GM19099 (cell line): ENCODE results near the gene FRMD1.

Experiments
- POLR2A ChIP-seq: IDR thresholded peaks from 3 replicates; pipeline ENCODE4 v1.6.1; 2011; ENCODE audit warnings: low read depth; ENCODE audit not compliant: insufficient read length; ENCODE audit errors: extremely low read depth

FRMD1 gene

DNA sequence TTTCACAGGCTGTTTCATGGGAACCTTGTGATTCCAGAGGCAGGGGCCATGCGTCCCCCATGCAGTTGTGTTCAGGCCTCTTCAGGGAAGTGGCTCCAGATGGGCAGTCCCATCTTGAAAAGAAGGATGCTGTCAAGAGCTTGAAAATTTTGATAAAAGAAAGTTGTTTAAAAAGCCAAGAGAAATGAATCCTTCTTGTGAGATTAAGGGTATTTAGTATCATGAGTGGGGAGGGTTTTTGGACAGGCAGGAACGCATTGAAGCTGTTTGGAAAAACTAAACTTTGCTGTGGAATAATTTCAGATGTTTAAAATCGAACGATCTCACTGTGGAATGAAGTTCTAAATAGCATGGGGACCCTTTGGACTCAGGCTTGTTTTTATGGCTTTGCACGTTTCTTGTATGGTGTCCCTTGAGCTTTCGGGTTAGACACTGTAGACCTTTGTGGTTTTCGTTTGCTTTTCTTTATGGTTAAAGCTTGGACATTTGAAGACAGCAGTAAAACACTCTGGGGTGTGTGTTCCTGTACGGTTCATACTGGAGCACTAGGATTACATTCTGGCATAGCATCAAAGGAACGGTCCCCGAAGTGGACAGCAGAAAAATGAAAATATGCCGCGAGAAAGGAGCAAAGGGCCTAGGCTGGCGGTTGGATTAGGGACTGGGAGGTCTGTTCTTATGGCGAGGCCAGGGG lies 63.4 kb downstream of the FRMD1 start:
- no peak for TF ChIP-seq POLR2A

- TF ChIP-seq POLR2A: no peak
These were observed 64.0 kb downstream of the FRMD1 start for GRCh38 chr6:168015009-168015408.

DNA sequence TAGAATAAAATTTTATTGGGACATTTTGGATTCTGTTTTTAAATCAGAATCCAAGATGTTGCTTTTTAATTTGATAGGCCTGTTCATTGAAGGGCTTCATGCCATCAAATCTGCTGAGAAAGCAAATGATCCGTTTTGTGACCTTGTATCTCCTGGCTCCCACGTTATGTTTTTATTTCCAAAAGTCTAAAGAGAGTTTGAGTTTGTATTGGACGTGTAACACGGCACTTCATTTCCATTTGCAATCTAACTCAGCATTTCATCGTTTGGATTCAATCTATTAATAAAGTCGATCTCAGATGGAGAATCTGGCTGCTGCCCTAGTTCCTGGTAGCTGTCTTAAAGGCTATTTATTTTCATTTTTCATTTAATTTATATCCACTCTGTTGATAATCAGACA lies 64.6 kb downstream of the FRMD1 start:
- TF ChIP-seq POLR2A: no peak

GRCh38 chr6:168013250-168013915 lies 65.6 kb downstream of the FRMD1 start:
- no peak for TF ChIP-seq POLR2A

GRCh38 chr6:168012431-168013249 lies 66.4 kb downstream of the FRMD1 start:
- no peak for TF ChIP-seq POLR2A

DNA sequence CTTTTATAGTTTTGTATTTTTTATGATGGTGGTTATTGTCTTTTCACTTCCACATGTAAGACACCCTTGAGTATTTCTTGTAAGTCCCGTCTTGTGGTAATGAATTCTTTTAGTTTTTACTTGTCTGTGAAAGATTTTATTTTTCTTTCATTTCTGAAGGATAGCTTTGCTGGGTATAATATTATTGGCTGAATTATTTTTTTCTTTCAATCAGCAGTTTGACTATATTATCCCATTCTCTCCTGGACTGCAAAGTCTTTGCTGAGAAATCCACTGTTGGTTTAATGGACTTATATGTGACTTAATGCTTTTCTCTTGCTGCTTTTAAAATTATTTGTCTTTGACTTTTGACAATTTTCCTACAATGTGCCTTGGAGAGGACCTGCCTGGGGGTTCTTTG lies 67.7 kb downstream of the FRMD1 start:
- no peak for TF ChIP-seq POLR2A

DNA sequence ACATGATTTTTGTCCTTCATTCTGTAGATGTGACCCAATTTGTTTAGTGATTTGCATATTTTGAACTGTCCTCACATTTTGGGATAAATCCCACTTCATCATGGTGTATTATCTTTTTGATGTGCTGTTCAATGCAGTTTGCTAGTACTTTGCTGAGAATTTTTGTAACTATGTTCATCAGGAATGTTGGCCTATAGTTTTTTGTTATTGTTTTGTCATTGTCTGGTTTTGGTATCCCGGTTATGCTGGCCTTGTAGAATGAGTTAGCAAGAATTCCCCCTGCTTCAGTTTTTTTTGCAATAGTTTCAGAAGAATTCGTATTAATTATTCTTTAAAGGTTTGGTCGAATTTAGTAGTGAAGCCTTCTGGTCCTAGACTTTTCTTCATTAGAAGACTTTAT lies 69.7 kb downstream of the FRMD1 start:
- TF ChIP-seq POLR2A: no peak

- no peak for TF ChIP-seq POLR2A
These were observed 71.2 kb downstream of the FRMD1 start for GRCh38 chr6:168007592-168008338.

GRCh38 chr6:168005796-168006195 lies 73.2 kb downstream of the FRMD1 start:
- no peak for TF ChIP-seq POLR2A

DNA sequence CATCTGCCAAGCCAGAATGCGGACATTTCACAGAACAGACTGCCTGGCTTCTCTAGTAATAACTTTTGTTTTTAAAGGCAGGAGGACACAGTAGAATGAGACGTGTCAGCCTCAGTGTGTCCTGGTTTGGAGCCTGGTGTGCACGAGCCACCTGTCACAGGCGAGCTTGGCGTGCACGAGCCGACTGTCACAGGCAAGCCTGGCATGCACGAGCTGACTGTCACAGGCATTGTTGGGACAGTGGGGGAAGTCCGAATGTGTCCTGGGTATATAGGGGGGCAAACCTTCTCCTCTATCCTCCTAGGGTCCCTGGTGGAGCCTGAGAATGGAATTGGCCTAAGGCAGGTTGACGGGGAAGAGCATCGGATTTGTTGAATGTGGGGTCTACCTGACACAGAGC lies 74.1 kb downstream of the FRMD1 start:
- no peak for TF ChIP-seq POLR2A

GRCh38 chr6:168004023-168004422 lies 75.0 kb downstream of the FRMD1 start:
- TF ChIP-seq POLR2A: no peak
